GM12874 (cell line): ENCODE data around the gene CAMK1D.

Source experiments
- CTCF ChIP-seq: IDR thresholded peaks from 2 replicates; pipeline ENCODE4 v1.5.1; 2011; ENCODE audit warnings: low read depth, mild to moderate bottlenecking, control low read depth, low read length, moderate library complexity; ENCODE audit not compliant: insufficient read depth

The CAMK1D gene

DNA sequence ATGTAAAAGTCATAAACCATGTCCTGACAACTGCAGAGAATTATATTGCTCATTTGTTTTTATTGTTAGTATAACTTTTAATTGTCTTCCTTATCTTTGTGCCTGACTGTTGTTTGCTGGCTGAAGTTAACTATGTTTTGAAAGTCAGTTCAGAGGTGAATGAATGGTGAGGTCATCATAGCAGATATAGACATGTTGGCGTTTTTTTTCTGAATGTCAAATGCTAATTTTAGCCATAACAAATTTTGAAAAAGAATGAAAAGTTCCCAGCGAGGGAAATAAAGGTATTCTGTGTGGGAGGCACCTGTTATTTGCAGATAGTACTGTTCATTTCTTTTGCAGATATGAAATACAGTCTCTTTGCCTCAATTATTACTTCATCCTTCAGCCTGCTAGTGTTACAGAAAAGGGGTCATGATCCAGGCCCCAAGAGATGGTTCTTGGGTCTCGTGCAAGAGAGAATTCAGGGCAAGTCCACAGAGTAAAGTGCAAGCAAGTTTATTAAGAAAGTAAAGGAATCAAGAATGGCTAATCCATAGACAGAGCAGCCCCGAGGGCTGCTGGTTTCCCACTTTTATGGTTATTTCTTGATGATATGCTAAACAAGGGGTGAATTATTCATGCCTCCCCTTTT lies 96.5 kb downstream of the CAMK1D start:
- no peak for TF ChIP-seq CTCF

DNA sequence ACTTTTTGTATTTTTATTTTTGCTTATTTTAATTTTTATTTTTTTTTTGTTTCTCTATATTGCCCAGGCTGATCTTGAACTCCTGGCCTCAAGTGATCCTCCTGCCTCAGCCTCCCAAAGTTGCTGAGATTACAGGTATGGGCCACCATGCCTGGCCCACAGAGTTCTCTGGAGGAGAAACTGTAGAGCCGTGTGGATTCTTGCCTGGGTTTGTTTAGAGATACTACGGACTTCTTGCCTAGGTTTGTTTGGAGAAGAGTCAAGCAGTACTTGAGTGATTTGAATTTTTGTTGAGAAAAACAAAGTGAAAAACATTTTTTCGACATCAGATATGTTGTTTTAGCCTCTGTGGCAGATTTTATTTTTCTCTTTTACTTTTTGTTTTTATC lies 99.0 kb downstream of the CAMK1D start:
- TF ChIP-seq CTCF: no peak

GRCh38 chr10:12448729-12449391 lies 99.5 kb downstream of the CAMK1D start:
- no peak for TF ChIP-seq CTCF

DNA sequence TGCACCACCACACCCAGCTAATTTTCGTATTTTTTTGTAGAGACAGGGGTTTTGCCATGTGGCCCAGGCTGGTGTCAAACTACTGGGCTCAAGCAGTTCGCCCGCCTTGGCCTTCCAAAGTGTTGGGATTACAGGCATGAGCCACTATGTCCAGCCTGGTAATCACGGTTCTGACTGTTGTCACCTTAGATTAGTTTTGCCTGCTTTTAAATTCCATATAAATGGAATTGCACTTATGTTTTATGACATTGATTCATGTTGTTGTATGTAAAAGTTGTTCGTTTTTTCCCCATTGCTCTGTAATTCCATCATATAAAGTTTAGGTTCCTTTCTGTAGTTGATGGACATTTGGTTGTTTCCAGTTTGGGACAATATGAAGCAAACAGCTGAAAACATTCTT lies 106.0 kb downstream of the CAMK1D start:
- no peak for TF ChIP-seq CTCF

GRCh38 chr10:12455766-12456165 lies 106.4 kb downstream of the CAMK1D start:
- TF ChIP-seq CTCF: no peak

DNA sequence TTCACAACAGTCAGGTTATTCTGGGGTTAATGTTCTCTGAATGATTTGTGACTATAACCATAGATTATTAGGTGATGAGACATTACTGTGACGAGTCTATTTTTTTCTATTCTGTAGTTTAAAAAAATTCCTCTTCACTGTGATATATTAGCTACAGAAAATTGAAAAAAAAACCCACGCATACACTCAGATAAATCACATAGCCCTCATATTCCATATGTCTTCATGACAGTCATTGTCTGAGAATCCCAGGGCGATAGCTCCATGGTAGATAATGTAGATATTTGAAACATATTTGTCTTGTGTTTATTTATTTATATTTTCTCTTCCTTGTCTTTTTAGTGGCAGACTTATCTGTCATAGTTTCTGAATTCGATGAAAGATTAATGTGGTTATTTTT lies 110.0 kb downstream of the CAMK1D start:
- TF ChIP-seq CTCF: no peak

DNA sequence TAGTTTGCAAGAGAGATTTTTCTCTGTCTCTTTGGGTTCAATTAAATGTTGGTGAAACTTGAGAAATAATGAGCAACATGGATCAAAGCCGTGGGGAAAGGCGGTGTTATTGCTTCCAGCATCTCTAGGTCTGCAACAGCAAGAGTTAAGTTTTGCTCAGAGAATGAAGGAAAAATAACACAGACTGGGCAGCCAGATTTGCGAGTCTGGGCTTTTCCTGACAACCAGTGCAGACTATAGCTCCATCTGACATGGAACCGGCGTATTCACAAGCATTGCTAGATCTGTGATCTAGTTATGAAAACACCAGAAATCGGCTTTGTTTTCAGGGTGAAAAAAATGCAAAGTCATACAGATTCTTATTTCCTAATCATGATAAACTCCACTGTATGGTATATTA lies 110.4 kb downstream of the CAMK1D start:
- no peak for TF ChIP-seq CTCF

DNA sequence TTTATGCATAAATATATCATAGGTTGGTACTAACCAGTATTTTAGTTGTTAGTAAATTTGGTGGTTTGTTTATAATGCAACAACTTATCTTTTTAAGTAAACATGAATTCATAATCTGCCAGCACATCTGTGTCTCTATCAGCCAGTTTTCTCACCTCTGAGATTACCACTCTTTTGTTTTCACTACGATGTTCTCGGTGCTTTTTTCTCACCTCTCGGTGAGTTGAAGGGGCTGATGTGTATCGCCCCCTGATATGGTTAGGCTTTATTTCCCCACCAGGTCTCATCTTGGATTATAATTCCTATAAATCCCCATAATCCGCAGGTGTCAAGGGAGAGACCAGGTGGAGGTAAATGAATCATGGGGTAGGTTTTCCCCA lies 114.1 kb downstream of the CAMK1D start:
- no peak for TF ChIP-seq CTCF
